ENCODE measurements around the gene IL18. TPM values are rescaled to one million over a fixed set of nuclear protein-coding genes. Genes with fewer than 3 reads are reported as not detected.
"Not testable (repeated sequence)": the region's sequence is repeated elsewhere in the genome, so short reads cannot be mapped to it uniquely, and the experiment has no call there.

Gene IL18
- total RNA-seq, 1 donor from 2014 or later, result 0.90 TPM

GRCh38 chr11:112106070-112106469, 57.8 kb downstream of the IL18 start:
- Mint-ChIP-seq H3K27ac (ENCODE audit: unreplicated experiment) (no peak overlapping the region), H3K27me3 (ENCODE audit: unreplicated experiment) (no peaks in the 10 kb centered on the region), H3K9me3 (ENCODE audit: unreplicated experiment) (no peaks in the 10 kb centered on the region), H3K4me3 (ENCODE audit: unreplicated experiment) (no peak overlapping the region), H3K4me1 (ENCODE audit: unreplicated experiment) (no peaks in the 10 kb centered on the region), H3K36me3 (ENCODE audit: low read depth, unreplicated experiment) (no peaks in the 10 kb centered on the region)
- TF ChIP-seq CTCF (IDR thresholded peaks at IDR 0.05; ENCODE audit: unreplicated experiment), result no peak
- no peak for DNase-seq (ENCODE audit: low spot score)

DNA sequence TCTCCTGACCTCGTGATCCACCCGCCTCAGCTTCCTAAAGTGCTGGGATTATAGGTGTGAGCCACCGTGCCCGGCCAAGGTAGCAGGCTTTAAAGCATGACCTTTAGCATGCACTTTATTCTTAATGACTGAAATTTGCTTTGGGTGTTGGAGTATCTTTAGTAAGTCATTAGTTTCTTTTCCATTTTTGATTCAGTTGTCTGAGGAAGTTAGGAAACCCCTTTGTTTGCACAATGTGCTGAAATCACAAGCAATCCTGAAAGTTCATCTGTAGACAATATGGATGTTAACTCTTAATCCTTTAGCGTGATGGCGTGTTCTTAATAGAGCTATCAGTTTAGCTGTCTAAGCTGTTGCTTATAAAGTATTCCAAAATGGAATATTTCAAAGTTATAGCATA, 60.4 kb downstream of the IL18 start:
- no peak overlapping the region for H3K4me3 Mint-ChIP-seq (ENCODE audit: unreplicated experiment)
- no peak for DNase-seq (ENCODE audit: low spot score)
- no peak for TF ChIP-seq CTCF (IDR thresholded peaks at IDR 0.05; ENCODE audit: unreplicated experiment)
- no peaks in the 10 kb centered on the region for H3K27me3 Mint-ChIP-seq (ENCODE audit: unreplicated experiment)
- no peaks in the 10 kb centered on the region for H3K36me3 Mint-ChIP-seq (ENCODE audit: low read depth, unreplicated experiment)
- no peaks in the 10 kb centered on the region for H3K9me3 Mint-ChIP-seq (ENCODE audit: unreplicated experiment)
- H3K27ac Mint-ChIP-seq (ENCODE audit: unreplicated experiment), result no peak overlapping the region
- no peaks in the 10 kb centered on the region for H3K4me1 Mint-ChIP-seq (ENCODE audit: unreplicated experiment)

- Mint-ChIP-seq H3K4me3 (ENCODE audit: unreplicated experiment) (no peak overlapping the region), H3K4me1 (ENCODE audit: unreplicated experiment) (no peaks in the 10 kb centered on the region)
Measured at GRCh38 chr11:112100462-112100861, 63.4 kb downstream of the IL18 start.

DNA sequence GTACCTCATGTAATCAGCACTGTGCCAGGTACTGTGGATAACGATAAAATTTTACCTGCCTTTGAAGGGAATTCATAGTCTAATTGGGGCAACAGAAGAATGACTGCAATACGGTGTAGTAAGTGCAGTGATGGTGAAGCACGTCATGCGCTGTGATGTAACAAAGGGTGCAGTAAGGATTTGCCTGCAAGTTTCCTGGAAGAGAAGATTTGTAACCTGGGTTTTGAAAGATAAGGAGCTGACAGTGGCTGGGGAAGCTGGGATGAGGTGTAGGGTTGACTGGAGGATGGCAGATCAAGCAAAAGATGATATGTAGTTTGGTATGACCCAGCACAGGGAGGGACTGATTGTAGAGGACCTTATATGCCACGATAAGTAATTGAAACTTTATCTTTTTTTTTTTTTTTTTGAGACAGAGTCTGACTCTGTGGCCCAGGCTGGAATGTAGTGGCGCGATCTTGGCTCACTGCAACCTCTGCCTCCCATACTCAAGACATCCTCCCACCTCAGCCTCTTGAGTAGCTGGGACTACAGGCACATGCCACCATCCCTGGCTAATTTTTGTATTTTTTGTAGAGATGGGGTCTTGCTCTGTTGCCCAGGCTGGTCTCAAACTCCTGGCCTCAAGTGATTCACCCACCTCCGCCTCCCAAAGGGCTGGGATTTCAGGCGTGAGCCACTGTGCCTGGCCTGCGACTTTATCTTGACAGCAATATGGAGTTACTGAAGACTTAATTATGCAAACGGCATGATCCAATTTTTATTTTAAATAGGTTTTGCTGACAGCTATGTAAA, 66.0 kb downstream of the IL18 start:
- Mint-ChIP-seq H3K4me1 (ENCODE audit: unreplicated experiment) (no peaks in the 10 kb centered on the region), H3K9me3 (ENCODE audit: unreplicated experiment) (no peaks in the 10 kb centered on the region), H3K27me3 (ENCODE audit: unreplicated experiment) (peaks cover 3% of the 10 kb centered on the region), H3K4me3 (ENCODE audit: unreplicated experiment) (no peak overlapping the region), H3K27ac (ENCODE audit: unreplicated experiment) (no peak overlapping the region), H3K36me3 (ENCODE audit: low read depth, unreplicated experiment) (peaks cover 3% of the 10 kb centered on the region)
- no peak for DNase-seq (ENCODE audit: low spot score)
- no peak for TF ChIP-seq CTCF (IDR thresholded peaks at IDR 0.05; ENCODE audit: unreplicated experiment)

More at GRCh38 chr11:112100462-112100861, 63.4 kb downstream of the IL18 start:
- H3K27ac Mint-ChIP-seq (ENCODE audit: unreplicated experiment), result no peak overlapping the region
- peaks cover 3% of the 10 kb centered on the region for H3K27me3 Mint-ChIP-seq (ENCODE audit: unreplicated experiment)
- H3K9me3 Mint-ChIP-seq (ENCODE audit: unreplicated experiment), result no peaks in the 10 kb centered on the region
- no peak for DNase-seq (ENCODE audit: low spot score)
- no peak for TF ChIP-seq CTCF (IDR thresholded peaks at IDR 0.05; ENCODE audit: unreplicated experiment)
- H3K36me3 Mint-ChIP-seq (ENCODE audit: low read depth, unreplicated experiment), result peaks cover 3% of the 10 kb centered on the region

- peaks cover 7% of the 10 kb centered on the region for H3K36me3 Mint-ChIP-seq (ENCODE audit: low read depth, unreplicated experiment)
Measured at GRCh38 chr11:112096194-112096593, 67.7 kb downstream of the IL18 start.

DNA sequence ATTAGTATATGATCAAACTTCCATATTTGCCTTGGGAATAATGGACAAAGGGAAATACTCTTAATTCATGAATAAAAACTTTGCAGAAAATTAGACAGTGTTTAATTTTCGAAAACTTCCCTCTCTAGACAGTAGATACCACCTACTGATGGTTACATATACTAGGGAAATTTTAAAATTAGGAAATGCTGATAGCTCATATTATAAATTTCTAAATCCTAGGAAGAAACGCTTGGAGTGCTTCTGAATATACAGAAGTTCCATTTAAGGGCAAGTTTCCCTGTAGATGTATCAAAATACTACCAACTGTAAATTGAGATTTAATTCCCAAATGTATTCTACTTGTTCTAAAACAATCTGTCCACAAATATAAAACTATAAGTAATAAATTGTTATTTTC, 68.6 kb downstream of the IL18 start:
- not testable (repeated sequence) for DNase-seq (ENCODE audit: low spot score); H3K27me3 Mint-ChIP-seq (ENCODE audit: unreplicated experiment); H3K4me3 Mint-ChIP-seq (ENCODE audit: unreplicated experiment); H3K4me1 Mint-ChIP-seq (ENCODE audit: unreplicated experiment); H3K27ac Mint-ChIP-seq (ENCODE audit: unreplicated experiment); H3K9me3 Mint-ChIP-seq (ENCODE audit: unreplicated experiment); H3K36me3 Mint-ChIP-seq (ENCODE audit: low read depth, unreplicated experiment)

More at GRCh38 chr11:112096194-112096593, 67.7 kb downstream of the IL18 start:
- H3K4me1 Mint-ChIP-seq (ENCODE audit: unreplicated experiment), result no peaks in the 10 kb centered on the region
- no peak overlapping the region for H3K4me3 Mint-ChIP-seq (ENCODE audit: unreplicated experiment)
- no peak for TF ChIP-seq CTCF (IDR thresholded peaks at IDR 0.05; ENCODE audit: unreplicated experiment)
- DNase-seq (ENCODE audit: low spot score), result no peak
- peaks cover 3% of the 10 kb centered on the region for H3K27me3 Mint-ChIP-seq (ENCODE audit: unreplicated experiment)
- H3K9me3 Mint-ChIP-seq (ENCODE audit: unreplicated experiment), result no peaks in the 10 kb centered on the region
- no peak overlapping the region for H3K27ac Mint-ChIP-seq (ENCODE audit: unreplicated experiment)

Data from endothelial cell (in vitro differentiated cells).